Esophagus squamous epithelium (tissue), 5 donors: ENCODE results near the gene SPECC1. TPM values are rescaled to one million over a fixed set of nuclear protein-coding genes. Genes with fewer than 3 reads are reported as not detected.

Source experiments
- DNase-seq: peaks from one replicate; lab custom pipeline; 2025; lab: John Stamatoyannopoulos, UW
- H3K27ac ChIP-seq, 4 donors: fragments of 200-600 bp; sonication (generic); one replicate each; pipeline ENCODE4 v1.5.1; 2016 to 2019; ENCODE audit warnings: mild to moderate bottlenecking in 1 of 4
- H3K27me3 ChIP-seq, 4 donors: fragments of 200-600 bp; sonication (generic); 1 replicate in 3 of 4; 2 replicates in 1 of 4; pipeline versions ENCODE4 v1.5.1 to v1.6.0; 2017 to 2021; ENCODE audit warnings: antibody characterized with exemption in 1 of 4
- H3K36me3 ChIP-seq, 3 donors: fragments of 200-600 bp; sonication (generic); one replicate each; pipeline ENCODE4 v1.5.1; 2016 to 2019
- H3K4me1 ChIP-seq, 3 donors: fragments of 200-600 bp; sonication (generic); one replicate each; pipeline ENCODE4 v1.5.1; 2017 to 2019
- H3K4me3 ChIP-seq, 4 donors: fragments of 200-600 bp; sonication (generic); 1 replicate in 3 of 4; 2 replicates in 1 of 4; pipeline ENCODE4 v1.5.1; 2016 to 2019; ENCODE audit warnings: mild to moderate bottlenecking in 2 of 4, moderate library complexity in 1 of 4
- H3K9me3 ChIP-seq, 3 donors: fragments of 200-600 bp; sonication (generic); one replicate each; pipeline ENCODE4 v1.5.1; 2016 to 2019
- CTCF ChIP-seq, 6 experiments: fragments of 450-650 bp in 4 of 6; fragments of 200-600 bp in 2 of 6; sonication (generic) in 2 of 6; IDR thresholded peaks; one replicate each; pipeline ENCODE4 v1.5.1; 2016 to 2019; ENCODE audit warnings: antibody characterized with exemption in 6 of 6, mild to moderate bottlenecking in 4 of 6, moderate library complexity in 4 of 6
- POLR2A ChIP-seq, 4 donors: fragments of 450-650 bp; IDR thresholded peaks; one replicate each; pipeline ENCODE4 v1.6.1; 2017; ENCODE audit warnings: antibody characterized with exemption in 4 of 4, mild to moderate bottlenecking in 4 of 4, moderate library complexity in 3 of 4
- WGBS, 2 donors: methylation state at CpG; one replicate each; pipeline ENCODE4 v1.1.5; 2018; 5-methylcytosine and 5-hydroxymethylcytosine counted together
- intact Hi-C: fragments of 100-400 bp; cut with DNase I; formaldehyde crosslinking; loops from one replicate; pipeline ENCODE4 v1.15.0; 2022
- total RNA-seq, 4 donors: library from RNA; depleted of rRNA; stranded (reverse); fragments of >200 nt; gene quantifications; one replicate each; pipeline ENCODE4 v1.1.0, GENCODE V29; 2016
- donor health status: DM: yes; HTN: yes; CAD: no.

SPECC1 gene
- total RNA-seq, 4 donors from 2014 or later = 13.8 to 29.6 (median 19.0) TPM

GRCh38 chr17:19987897-19988296, 21.3 kb upstream of the SPECC1 start:
- no peak for DNase-seq
- TF ChIP-seq CTCF (IDR thresholded peaks at IDR 0.05) = no peak

GRCh38 chr17:19991252-19991885, 17.8 kb upstream of the SPECC1 start:
- WGBS, 2 donors = 37 to 61% methylated on average over 2 to 4 of the region's 4 CpGs
- Histone ChIP-seq H3K4me1 (peaks cover 0 to 18% (median 5%) of the 10 kb centered on the region in 3 donors), H3K27me3 (no peaks in the 10 kb centered on the region), H3K36me3 (no peaks in the 10 kb centered on the region), H3K9me3 (no peaks in the 10 kb centered on the region), H3K27ac (no peak overlapping the region), H3K4me3 (no peak overlapping the region)
- TF ChIP-seq CTCF (IDR thresholded peaks at IDR 0.05) (no peak), POLR2A (IDR thresholded peaks at IDR 0.05) (no peak)
- no peak for DNase-seq
- intact Hi-C loops = no loop called here

More at GRCh38 chr17:19987897-19988296, 21.3 kb upstream of the SPECC1 start:
- Histone ChIP-seq H3K27ac (no peak overlapping the region), H3K9me3 (no peaks in the 10 kb centered on the region), H3K36me3 (no peaks in the 10 kb centered on the region), H3K27me3 (no peaks in the 10 kb centered on the region), H3K4me3 (no peak overlapping the region), H3K4me1 (peaks cover 0 to 11% (median 1%) of the 10 kb centered on the region in 3 donors)
- intact Hi-C loops = no loop called here
- 43 to 56% methylated on average over 1 of the region's 1 CpG for WGBS, 2 donors

- 40 to 41% methylated on average over 13 to 16 of the region's 24 CpGs for WGBS, 2 donors
- H3K4me1 ChIP-seq = peaks cover 0 to 21% (median 8%) of the 10 kb centered on the region in 3 donors
- no peak overlapping the region for H3K27ac ChIP-seq
- no peaks in the 10 kb centered on the region for H3K9me3 ChIP-seq
- DNase-seq = peak; percentile 46
- peak; percentile 72 to 86 (median 78) for TF ChIP-seq CTCF (IDR thresholded peaks at IDR 0.05)
- TF ChIP-seq POLR2A (IDR thresholded peaks at IDR 0.05) = no peak
- peak overlapping the region in 1 of 4 donors; percentile 24 for H3K4me3 ChIP-seq
- intact Hi-C loops = no loop called here
- no peaks in the 10 kb centered on the region for H3K27me3 ChIP-seq
- H3K36me3 ChIP-seq = no peaks in the 10 kb centered on the region
Measured at GRCh38 chr17:19992803-19993713, 16.1 kb upstream of the SPECC1 start.

- peaks cover 0 to 21% (median 8%) of the 10 kb centered on the region in 3 donors for H3K4me1 ChIP-seq
- intact Hi-C loops = loop anchor here (5.0 kb wide), 1 partner anchor 121 kb away; no protein-coding TSS in a partner anchor
- TF ChIP-seq POLR2A (IDR thresholded peaks at IDR 0.05) (no peak), CTCF (IDR thresholded peaks at IDR 0.05) (no peak)
- WGBS, 2 donors = 14 to 56% methylated on average over 1 of the region's 1 CpG
- DNase-seq = no peak
- no peaks in the 10 kb centered on the region for H3K36me3 ChIP-seq
- no peak overlapping the region for H3K4me3 ChIP-seq
- H3K27ac ChIP-seq = no peak overlapping the region
- no peaks in the 10 kb centered on the region for H3K27me3 ChIP-seq
- H3K9me3 ChIP-seq = no peaks in the 10 kb centered on the region
Measured at GRCh38 chr17:19996086-19996485, 13.1 kb upstream of the SPECC1 start.

GRCh38 chr17:19996502-19996901, 12.7 kb upstream of the SPECC1 start:
- no peaks in the 10 kb centered on the region for H3K36me3 ChIP-seq
- no peak overlapping the region for H3K4me3 ChIP-seq
- H3K9me3 ChIP-seq = no peaks in the 10 kb centered on the region
- 13 to 34% methylated on average over 5 of the region's 5 CpGs for WGBS, 2 donors
- DNase-seq = no peak
- peaks cover 0 to 21% (median 8%) of the 10 kb centered on the region in 3 donors for H3K4me1 ChIP-seq
- TF ChIP-seq CTCF (IDR thresholded peaks at IDR 0.05) (no peak), POLR2A (IDR thresholded peaks at IDR 0.05) (no peak)
- no peak overlapping the region for H3K27ac ChIP-seq
- intact Hi-C loops = loop anchor here (5.0 kb wide), 1 partner anchor 121 kb away; no protein-coding TSS in a partner anchor
- no peaks in the 10 kb centered on the region for H3K27me3 ChIP-seq
